ENCODE measurements around the gene HES1. TPM values are rescaled to one million over a fixed set of nuclear protein-coding genes. Genes with fewer than 3 reads are reported as not detected.

HES1 gene
- total and polyA plus RNA-seq, 7 donors = 6.5 to 33.3 (median 10.9) TPM

DNA sequence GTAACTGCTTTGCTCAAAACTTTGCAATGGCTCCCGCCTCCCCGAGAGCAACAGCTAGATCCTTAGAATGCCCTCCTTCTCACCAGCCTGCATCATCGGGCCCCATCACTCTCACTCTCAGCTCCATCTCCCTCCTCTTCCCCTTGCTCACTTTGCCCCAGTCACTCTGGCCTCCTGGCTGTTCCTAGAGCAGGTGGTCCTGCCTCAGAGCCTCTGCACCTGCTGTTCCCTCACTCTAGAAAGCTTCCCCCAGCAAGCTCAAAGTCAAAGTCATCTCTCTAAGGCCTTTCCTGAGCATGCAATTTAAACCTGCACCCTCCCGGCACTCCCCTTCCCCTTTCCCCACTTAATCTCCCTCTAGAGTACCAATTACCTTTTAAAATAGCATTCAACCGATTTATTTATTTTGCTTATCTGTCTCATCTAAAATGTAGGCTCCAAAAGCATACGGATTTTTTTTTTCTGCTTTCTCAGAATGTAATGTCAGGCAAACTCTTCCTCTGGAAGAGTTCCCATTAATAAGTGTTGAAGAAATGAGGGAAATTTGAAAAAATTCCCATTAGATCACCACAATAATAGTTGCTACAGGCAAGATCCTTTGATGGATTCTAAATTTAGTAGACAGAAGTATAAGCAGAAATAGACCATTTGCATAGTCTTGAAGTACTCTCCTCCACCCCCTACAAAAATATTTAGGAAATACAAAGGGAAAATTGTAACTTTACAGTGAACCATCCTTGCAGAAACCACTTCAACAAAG is 15.9 kb upstream of the HES1 start:
- H3K27me3 ChIP-seq (ENCODE audit: insufficient read depth in 3 of 3, low read length in 2 of 3) = no peaks in the 10 kb centered on the region
- no peaks in the 10 kb centered on the region for H3K9me3 ChIP-seq
- intact Hi-C loops (cut with DNase I) = no loop called here
- H3K4me3 ChIP-seq = no peak overlapping the region
- no peak for DNase-seq
- TF ChIP-seq, protein P1, sequence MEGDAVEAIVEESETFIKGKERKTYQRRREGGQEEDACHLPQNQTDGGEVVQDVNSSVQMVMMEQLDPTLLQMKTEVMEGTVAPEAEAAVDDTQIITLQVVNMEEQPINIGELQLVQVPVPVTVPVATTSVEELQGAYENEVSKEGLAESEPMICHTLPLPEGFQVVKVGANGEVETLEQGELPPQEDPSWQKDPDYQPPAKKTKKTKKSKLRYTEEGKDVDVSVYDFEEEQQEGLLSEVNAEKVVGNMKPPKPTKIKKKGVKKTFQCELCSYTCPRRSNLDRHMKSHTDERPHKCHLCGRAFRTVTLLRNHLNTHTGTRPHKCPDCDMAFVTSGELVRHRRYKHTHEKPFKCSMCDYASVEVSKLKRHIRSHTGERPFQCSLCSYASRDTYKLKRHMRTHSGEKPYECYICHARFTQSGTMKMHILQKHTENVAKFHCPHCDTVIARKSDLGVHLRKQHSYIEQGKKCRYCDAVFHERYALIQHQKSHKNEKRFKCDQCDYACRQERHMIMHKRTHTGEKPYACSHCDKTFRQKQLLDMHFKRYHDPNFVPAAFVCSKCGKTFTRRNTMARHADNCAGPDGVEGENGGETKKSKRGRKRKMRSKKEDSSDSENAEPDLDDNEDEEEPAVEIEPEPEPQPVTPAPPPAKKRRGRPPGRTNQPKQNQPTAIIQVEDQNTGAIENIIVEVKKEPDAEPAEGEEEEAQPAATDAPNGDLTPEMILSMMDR (IDR thresholded peaks at IDR 0.05) = no peak
- no peaks in the 10 kb centered on the region for H3K4me1 ChIP-seq
- ATAC-seq = no peak
- H3K36me3 ChIP-seq (ENCODE audit: insufficient read depth in 1 of 2, low read depth in 1 of 2) = no peaks in the 10 kb centered on the region
- 91 to 93% (median 92%) methylated on average over 6 of the region's 6 CpGs for WGBS, 3 donors
- no peak overlapping the region for H3K27ac ChIP-seq

DNA sequence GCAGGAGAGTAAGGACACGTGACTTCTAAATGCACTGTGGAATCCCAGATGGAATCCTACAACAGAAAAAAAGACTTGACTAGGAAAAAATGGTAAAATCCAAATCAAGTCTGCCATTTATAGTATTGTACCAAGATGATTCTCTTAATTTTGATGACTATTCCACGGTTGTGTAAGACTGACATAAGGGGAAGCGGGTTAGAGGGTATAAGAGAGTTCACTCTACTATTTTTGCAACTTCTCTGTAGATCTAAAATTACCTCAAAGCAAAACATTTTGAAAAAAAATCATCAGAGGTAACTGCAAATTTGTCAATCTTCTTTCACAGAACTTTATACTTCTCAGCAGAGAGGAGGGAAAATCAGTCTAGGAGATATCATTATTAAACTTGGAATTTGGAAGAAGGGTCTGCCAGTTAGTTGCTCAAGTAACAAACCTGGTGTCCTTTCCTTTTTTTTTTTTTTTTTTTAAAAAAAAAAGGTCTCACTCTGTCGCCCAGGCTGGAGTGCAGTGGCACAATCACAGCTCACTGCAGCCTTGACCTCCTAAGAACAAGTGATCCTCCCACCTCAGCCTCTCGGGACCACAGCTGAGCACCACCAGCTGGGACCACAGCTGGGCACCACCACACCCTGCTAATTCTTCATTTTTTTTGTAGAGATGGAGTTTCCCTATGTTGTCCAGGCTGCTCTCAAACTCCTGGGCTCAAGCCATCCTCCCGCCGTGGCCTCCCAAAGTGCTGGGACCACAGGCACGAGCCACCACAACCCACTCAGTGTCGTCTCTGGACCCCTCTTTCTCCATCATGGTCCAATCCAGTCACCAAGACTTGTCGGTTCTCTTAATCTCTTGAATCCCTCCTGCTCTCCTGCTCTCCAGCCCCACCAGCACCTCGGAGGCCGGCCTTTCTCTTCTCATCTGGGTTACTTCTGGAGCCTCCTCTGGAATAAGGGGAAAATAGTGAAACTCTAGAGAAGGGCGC is 14.9 kb upstream of the HES1 start:
- no peak overlapping the region for H3K27ac ChIP-seq
- TF ChIP-seq, protein P1 (IDR thresholded peaks at IDR 0.05) = no peak
- ATAC-seq = no peak
- no peak for DNase-seq
- intact Hi-C loops (cut with DNase I) = no loop called here
- H3K9me3 ChIP-seq = no peaks in the 10 kb centered on the region
- WGBS, 3 donors = 87 to 89% (median 89%) methylated on average over 13 of the region's 13 CpGs
- H3K27me3 ChIP-seq (ENCODE audit: insufficient read depth in 3 of 3, low read length in 2 of 3) = no peaks in the 10 kb centered on the region
- no peaks in the 10 kb centered on the region for H3K36me3 ChIP-seq (ENCODE audit: insufficient read depth in 1 of 2, low read depth in 1 of 2)
- no peak overlapping the region for H3K4me3 ChIP-seq
- no peaks in the 10 kb centered on the region for H3K4me1 ChIP-seq

DNA sequence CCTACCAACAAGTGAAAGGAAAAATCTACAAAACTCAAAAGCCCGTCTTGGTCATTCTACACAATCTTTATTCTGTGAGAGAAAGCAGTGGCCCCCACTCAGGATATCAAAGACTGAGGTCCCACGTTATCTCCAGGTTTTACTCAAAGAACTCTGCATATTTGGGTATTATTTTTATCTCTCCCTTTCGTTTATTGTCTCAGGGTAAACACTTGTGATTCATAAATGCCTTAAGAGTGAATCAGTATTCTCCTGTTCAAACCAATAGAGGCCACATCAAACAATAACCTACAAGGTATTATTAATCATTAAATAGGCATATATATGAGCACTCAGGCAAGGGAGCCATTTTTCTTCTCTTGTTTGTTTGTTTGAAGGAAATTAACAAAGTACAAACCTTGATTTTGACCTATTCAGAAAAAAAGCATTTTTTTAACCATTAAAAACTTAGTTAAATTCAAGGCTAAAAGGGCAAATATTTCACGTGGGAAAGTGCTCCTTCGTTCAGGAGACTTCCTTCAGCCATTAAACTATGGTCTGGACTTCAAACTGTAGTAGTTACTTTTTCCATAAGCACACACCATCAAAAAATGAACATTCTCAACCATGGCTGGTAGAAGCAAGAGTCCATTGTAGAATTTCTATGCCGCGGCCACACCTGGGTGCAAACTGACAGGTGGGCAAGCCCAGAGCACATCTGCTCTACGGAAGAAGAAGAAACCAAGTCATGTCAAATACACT is 13.9 kb upstream of the HES1 start:
- H3K27ac ChIP-seq = no peak overlapping the region
- intact Hi-C loops (cut with DNase I) = no loop called here
- TF ChIP-seq, protein P1 (IDR thresholded peaks at IDR 0.05) = no peak
- no peak overlapping the region for H3K4me3 ChIP-seq
- ATAC-seq = no peak
- DNase-seq = no peak
- no peaks in the 10 kb centered on the region for H3K4me1 ChIP-seq
- no peaks in the 10 kb centered on the region for H3K27me3 ChIP-seq (ENCODE audit: insufficient read depth in 3 of 3, low read length in 2 of 3)
- WGBS, 3 donors = 84 to 92% (median 92%) methylated on average over 8 of the region's 8 CpGs
- H3K36me3 ChIP-seq (ENCODE audit: insufficient read depth in 1 of 2, low read depth in 1 of 2) = no peaks in the 10 kb centered on the region
- no peaks in the 10 kb centered on the region for H3K9me3 ChIP-seq

DNA sequence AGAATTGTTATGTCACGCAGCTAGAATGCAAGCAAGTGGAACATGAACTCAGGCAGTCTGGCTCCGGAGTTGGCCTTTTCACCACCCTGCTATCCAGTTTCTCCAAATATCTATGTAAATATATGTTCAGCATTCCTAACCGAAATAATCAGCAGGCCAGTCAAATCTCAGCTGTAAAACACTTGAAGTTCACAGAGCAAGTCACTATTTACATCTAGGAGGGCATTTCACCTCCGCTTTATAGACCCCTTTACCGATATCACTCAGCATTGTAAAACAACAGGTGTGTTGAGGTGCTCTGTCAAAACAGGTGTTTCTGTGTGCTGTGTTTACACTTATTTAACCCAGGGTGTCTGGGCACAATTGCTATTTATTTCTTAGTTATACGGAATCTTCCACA is 12.2 kb upstream of the HES1 start:
- H3K36me3 ChIP-seq (ENCODE audit: insufficient read depth in 1 of 2, low read depth in 1 of 2) = no peaks in the 10 kb centered on the region
- H3K4me1 ChIP-seq = no peaks in the 10 kb centered on the region
- 85 to 88% (median 88%) methylated on average over 6 of the region's 6 CpGs for WGBS, 3 donors
- no peak for DNase-seq
- ATAC-seq = no peak
- H3K27ac ChIP-seq = no peak overlapping the region
- H3K9me3 ChIP-seq = no peaks in the 10 kb centered on the region
- intact Hi-C loops (cut with DNase I) = no loop called here
- H3K27me3 ChIP-seq (ENCODE audit: insufficient read depth in 3 of 3, low read length in 2 of 3) = no peaks in the 10 kb centered on the region
- TF ChIP-seq, protein P1 (IDR thresholded peaks at IDR 0.05) = no peak
- no peak overlapping the region for H3K4me3 ChIP-seq
